ENCODE data around the gene UNKL.

UNKL gene

DNA sequence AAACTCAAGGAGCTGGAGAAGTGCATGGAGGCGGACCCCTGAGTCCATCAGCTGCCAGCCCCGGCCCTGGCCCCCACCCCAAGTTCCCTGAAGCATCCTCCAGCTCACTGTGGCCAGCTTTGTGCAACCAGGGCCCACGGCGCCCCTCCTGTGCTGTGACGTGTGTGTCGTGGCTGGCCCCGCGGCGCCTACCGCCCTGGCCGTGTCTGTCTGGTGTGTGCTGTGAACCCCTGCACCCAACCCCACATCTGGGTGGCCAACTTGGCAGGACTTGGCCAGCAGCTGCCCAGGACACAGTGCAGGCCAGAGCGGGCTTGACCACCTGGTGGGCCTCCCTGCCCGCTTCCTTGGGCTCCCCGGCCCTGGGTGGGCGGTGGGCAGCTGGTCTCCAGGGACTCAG, 66.1 kb downstream of the UNKL start:
- no peak for DNase-seq (ENCODE audit: low spot score)
- TF ChIP-seq CTCF (IDR thresholded peaks at IDR 0.05; ENCODE audit: extremely low read depth, missing control alignments) = no peak

DNA sequence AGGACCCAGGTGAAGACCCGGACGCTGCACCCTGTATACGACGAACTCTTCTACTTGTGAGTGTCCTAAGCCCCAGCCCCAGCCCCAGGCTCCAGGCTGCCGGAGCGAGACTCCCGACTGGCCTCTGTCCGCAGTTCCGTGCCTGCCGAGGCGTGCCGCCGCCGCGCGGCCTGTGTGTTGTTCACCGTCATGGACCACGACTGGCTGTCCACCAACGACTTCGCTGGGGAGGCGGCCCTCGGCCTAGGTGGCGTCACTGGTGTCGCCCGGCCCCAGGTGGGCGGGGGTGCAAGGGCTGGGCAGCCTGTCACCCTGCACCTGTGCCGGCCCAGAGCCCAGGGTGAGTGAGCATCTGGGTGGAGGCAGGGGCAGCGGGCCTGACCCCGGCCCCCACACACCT, 66.5 kb downstream of the UNKL start:
- no peak for DNase-seq (ENCODE audit: low spot score)

DNA sequence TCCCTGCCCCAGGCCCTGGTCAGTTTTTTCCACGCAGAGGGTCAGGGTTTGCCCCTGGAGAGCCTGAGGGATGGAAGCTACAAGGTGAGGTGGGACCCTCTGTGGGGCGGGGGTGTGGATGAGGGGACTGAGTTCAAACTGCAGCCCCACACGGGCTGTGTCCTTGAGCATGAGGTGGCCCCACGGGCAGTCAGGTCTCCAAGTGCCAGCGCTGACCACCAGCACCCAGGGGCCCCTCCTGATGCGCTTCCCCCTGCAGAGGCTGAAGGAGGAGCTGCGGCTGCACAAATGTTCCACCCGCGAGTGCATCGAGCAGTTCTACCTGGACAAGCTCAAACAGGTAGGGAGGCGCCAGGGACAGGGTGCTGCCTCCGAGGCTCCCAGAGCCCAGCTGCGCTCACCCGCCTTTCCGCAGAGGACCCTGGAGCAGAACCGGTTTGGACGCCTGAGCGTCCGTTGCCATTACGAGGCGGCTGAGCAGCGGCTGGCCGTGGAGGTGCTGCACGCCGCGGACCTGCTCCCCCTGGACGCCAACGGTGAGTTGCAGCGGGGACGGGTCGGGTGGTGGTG, 67.1 kb downstream of the UNKL start:
- TF ChIP-seq CTCF (IDR thresholded peaks at IDR 0.05; ENCODE audit: extremely low read depth, missing control alignments) = no peak
- DNase-seq (ENCODE audit: low spot score) = no peak

More for the DNA sequence above, 66.5 kb downstream of the UNKL start:
- no peak for TF ChIP-seq CTCF (IDR thresholded peaks at IDR 0.05; ENCODE audit: extremely low read depth, missing control alignments)

DNA sequence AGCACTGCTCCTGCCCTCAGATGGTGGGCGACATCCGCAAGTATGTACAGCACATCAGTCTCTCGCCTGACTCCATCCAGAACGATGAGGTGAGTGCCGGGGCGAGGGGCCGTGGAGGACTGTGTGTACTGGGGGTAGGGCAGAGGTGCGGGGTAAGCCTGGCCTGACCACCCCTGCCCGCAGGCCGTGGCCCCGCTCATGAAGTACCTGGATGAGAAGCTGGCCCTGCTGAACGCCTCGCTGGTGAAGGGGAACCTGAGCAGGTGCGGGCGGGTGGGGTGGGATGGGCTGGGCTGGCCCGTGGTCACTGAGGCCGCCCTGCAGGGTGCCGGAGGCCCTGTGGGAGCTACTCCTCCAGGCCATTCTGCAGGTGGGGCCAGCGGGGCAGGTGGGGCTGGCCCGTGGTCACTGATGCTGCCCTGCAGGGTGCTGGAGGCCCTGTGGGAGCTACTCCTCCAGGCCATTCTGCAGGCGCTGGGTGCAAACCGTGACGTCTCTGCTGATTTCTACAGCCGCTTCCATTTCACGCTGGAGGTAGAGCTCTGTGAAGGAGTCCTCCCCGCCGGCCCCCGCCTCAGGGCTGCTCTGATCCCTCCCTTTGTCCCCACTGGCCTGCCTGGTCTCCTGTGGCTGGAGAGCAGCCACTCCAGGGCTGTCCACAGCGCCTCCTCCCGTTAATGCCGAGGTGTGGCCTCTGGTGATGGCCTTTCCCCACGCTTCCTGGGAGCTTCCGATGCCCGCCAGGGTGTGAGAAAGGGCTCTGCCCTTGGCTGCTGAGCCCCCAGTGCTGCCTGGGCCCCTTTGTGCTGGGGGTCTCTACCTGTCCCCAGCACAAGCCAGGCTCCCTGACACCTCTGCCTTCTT, 67.8 kb downstream of the UNKL start:
- no peak for DNase-seq (ENCODE audit: low spot score)
- no peak for TF ChIP-seq CTCF (IDR thresholded peaks at IDR 0.05; ENCODE audit: extremely low read depth, missing control alignments)

DNA sequence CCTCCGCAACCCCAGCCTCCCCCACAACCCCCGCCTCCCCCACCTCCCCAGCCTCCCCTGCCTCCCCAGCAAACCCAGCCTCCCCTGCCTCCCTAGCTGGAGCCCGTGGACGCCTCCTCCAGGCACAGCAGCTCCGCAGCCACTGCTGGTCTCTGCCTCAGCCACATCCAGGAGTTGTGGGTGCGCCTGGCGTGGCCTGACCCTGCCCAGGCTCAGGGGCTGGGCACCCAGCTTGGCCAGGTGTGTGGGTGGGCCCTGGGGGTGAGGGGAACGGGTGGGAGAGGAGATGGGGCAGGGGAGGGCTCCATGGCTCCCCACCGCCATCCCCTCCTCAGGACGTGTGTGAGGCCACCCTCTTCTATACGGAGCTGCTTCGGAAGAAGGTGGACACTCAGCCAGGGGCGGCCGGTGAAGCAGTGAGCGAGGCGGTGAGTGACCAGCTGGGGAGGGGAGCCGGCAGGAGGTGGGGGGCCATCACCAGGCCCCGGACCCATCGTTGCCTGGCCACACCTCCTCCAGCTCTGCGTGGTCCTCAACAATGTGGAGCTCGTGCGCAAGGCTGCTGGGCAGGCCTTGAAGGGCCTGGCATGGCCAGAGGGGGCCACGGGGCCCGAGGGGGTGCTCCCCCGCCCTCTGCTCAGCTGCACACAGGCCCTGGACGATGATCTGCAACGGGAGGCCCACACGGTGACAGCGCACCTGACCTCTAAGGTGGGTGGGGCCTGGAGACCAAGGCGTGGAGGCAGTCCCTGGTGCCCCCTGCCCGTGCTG, 68.7 kb downstream of the UNKL start:
- no peak for DNase-seq (ENCODE audit: low spot score)
- TF ChIP-seq CTCF (IDR thresholded peaks at IDR 0.05; ENCODE audit: extremely low read depth, missing control alignments) = no peak

GRCh38 chr16:1345087-1345486, 69.4 kb downstream of the UNKL start:
- DNase-seq (ENCODE audit: low spot score) = no peak
- no peak for TF ChIP-seq CTCF (IDR thresholded peaks at IDR 0.05; ENCODE audit: extremely low read depth, missing control alignments)

GRCh38 chr16:1344499-1344898, 70.0 kb downstream of the UNKL start:
- no peak for DNase-seq (ENCODE audit: low spot score)
- no peak for TF ChIP-seq CTCF (IDR thresholded peaks at IDR 0.05; ENCODE audit: extremely low read depth, missing control alignments)
